Measurements from ENCODE around the gene CEP290.

CEP290 gene, protein sequence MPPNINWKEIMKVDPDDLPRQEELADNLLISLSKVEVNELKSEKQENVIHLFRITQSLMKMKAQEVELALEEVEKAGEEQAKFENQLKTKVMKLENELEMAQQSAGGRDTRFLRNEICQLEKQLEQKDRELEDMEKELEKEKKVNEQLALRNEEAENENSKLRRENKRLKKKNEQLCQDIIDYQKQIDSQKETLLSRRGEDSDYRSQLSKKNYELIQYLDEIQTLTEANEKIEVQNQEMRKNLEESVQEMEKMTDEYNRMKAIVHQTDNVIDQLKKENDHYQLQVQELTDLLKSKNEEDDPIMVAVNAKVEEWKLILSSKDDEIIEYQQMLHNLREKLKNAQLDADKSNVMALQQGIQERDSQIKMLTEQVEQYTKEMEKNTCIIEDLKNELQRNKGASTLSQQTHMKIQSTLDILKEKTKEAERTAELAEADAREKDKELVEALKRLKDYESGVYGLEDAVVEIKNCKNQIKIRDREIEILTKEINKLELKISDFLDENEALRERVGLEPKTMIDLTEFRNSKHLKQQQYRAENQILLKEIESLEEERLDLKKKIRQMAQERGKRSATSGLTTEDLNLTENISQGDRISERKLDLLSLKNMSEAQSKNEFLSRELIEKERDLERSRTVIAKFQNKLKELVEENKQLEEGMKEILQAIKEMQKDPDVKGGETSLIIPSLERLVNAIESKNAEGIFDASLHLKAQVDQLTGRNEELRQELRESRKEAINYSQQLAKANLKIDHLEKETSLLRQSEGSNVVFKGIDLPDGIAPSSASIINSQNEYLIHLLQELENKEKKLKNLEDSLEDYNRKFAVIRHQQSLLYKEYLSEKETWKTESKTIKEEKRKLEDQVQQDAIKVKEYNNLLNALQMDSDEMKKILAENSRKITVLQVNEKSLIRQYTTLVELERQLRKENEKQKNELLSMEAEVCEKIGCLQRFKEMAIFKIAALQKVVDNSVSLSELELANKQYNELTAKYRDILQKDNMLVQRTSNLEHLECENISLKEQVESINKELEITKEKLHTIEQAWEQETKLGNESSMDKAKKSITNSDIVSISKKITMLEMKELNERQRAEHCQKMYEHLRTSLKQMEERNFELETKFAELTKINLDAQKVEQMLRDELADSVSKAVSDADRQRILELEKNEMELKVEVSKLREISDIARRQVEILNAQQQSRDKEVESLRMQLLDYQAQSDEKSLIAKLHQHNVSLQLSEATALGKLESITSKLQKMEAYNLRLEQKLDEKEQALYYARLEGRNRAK (N-terminal part only)

DNA sequence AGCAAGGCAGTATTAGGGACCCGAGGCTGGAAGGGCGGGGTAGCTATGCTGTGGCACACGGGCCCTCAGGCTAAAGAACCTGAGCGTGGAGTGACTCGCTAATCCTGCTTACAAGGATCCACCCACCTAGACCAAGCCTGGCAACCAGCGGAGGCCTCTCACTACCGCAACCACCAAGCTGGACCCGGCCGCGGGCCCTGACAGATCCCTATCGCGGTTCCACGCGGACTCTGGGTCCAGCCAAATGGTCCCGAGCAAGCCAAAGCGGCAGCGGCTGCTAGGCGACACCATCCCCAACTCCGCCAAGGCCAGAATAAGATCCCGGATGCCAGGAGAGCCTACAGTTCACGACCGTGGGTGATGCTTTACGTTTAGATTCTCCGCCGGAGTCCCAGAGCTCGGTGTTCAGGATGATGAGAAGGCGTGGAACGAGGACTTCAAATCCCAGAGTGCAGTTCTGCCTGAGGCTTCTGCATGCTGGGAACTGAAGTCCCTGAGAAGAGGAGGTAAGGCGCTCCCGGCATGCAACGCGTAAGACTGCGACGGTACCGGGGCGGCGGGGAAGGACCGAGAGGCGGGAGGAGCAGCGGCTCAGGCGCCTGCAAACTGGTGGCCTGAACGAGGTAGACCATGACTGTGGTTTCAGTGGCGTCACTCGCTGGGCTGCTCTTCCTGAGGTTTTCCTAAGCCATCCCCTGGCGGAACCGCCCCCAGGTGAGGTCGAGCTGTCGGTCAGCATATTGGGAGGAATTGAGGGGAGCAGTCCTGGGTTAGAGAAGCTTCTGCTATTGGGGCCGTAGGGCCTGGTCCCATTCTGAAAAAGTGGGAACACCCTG is at the start of gene CEP290, which contains the start of gene TMTC3:
CEP290 (minus strand) TSS at position 315 of the 836 bp plus-strand sequence. CDS start 781 bp downstream, outside the sequence.
TMTC3 (plus strand) TSS at position 534 of the 836 bp plus-strand sequence. CDS start 6,009 bp downstream, outside the sequence.
- DNase-seq (ENCODE audit: low spot score), result peak; percentile 88

DNA sequence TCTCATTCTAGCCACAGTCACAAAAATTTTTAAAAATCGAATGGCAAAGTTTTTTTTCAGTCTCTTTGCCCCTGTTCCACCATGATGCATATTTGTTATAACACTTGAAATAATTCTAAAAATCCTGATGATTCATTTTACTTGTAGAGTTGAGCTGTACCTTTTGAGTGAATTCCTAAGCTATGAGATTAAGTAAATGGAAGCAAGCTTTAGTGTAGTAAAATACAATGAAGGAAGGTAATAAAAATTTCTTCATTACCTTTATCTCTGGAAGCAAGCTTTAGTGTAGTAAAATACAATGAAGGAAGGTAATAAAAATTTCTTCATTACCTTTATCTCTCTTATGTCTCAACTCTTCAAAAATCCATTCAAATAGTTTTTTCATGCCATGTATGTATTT is 46.3 kb upstream of the CEP290 start:
- no peak for DNase-seq (ENCODE audit: low spot score)

DNA sequence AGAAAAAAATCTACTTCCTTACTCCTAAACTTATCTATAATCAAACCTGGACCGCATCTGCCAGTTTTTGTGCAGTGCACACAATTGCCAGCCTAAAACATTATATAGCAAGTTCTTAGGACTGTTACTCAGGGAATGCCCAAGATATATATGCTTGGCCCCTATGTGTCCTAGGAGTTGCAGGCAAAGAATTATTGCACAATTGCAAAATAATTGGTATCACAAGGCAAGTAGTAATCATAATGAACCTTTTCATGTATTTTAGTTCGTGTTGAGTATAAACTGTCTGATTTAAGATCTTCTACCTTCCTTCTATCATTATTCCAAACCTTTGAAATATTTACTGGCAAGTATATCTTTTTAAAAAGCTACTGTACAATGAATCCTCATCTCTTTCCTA is 45.7 kb upstream of the CEP290 start:
- DNase-seq (ENCODE audit: low spot score), result no peak

DNA sequence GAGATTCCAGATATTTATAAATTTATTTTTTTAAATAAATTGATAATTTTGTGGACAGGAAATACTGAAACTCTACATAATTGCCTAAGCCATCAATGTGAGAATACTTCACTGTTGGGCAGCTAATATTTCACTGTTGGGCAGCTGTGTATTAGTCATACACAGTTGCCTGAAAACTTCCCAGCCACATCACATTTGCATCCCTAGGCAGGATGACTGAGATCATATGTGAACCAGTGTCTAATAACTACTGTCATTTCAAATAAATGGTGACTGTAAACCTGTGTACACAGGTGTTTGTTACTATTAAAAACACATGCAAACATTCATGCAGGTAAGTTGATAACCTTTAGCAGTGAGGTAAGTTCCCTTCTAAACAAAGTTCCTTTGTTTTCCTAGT is 44.1 kb upstream of the CEP290 start:
- no peak for DNase-seq (ENCODE audit: low spot score)

DNA sequence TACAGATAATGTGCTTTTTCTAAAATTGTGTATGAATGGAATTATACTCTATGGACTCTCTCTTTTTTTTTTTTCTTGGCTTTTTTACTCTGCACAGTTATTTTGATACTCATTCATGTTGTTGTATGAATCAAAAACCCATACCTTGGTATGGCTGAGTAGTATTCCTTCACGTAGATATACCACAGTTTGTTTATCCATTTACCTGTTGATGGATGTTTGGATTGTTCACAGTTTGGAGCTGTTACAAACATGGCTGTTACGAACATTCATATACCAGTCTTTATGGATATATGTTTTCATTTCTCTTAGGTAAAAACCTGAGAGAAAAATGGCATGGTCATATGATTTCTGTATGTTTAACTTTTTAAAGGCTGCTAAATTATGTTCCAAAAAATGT is 43.4 kb upstream of the CEP290 start:
- DNase-seq (ENCODE audit: low spot score), result no peak

DNA sequence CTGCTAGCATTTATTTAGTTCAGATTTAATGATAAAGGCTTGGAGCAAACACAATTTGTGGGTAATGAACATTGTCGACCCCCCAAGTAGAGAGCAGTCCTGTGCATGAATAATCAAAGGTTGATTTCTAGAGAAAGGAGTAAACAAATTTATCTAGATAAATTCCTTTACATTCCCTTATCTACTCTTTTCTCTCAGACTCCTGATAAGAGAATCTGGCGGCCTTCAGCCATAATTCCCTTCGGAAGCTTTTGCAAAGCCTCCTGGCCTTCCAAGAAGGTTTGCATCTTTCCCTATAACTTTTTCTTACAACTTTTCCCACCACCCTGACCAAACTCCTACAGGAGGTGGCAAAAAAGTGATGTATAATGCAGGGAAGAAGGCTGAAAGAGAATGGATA is 42.3 kb upstream of the CEP290 start:
- DNase-seq (ENCODE audit: low spot score), result no peak

DNA sequence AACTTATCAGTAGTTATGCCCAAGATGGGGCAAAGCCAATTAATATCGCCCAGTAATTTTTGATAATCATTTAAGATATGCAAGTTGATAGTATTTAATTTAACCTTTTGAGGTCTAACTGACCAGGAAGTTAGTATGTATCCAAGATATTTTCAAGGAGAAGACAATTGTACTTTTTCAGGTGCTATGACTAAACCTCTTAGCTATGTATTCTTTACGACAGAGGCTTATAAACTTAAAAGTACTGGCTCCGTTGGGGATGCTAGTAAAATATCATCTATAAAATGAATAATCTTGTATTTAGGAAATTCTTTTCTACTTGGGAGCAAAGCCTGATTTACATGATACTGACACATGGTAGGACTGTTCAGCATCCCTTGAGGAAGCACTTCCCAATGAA is 40.5 kb upstream of the CEP290 start:
- no peak for DNase-seq (ENCODE audit: low spot score)

DNA sequence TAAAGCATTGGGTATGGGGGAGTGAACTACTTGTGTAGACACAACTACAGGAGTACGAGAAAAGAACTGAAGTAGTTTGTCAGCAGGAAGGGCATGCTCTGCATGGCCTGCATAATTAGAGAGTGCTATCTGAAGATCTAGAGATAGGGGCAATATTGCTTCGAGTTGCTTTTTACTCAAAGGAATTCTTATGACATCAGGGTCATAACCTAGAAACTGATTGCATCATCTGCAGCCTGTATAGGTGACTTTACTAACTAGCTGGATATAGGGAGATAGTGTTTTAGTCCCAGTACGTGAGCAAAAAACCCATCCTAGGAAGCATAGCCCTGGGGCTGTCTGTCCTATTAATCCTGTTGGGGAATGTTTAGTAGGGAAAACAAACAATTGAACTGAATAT is 40.0 kb upstream of the CEP290 start:
- no peak for DNase-seq (ENCODE audit: low spot score)

DNA sequence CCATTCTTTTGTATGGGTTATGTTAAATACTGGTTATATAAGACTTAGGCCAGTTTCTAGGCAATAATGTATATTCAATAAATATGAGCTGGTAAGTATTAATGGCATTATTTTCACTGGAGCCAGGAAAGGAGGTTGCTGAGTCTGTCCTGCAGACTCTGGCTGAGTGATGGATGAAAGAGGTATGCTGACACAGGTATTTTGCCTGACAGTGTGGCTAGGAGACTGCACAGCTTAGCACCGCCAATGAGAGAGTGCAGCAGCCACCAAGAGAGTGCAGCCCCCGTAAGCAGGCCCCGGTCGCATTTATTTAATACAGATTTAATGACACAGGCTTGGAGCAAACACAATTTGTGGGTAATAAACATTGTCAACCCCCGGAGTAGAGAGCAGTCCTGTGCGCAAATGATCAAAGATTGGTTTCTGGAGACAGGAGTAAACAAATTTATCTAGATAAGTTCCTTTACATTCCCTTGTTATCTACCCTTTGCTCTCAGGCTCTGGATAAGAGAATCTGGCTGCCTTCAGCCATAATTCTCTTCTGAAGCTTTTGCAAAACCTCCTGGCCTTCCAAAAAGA is 37.6 kb upstream of the CEP290 start:
- DNase-seq (ENCODE audit: low spot score), result no peak

DNA sequence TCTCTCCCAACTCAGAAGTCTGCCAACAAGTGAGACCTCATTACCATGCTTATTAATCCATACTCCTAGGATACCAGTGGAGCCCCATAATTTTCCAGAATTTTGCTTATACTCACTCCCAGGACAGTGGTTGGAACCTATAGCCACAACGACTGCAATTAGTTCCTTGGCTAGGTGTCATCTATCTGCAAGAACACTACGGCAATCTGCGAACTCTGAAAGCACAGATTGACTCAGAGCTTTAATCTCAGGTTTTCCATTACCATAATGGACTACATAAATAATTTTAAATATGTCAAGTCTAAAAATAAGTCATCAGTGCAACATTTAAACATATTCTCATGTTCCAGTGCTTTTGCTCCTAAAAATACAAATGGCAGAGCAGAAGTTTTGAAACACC is 33.7 kb upstream of the CEP290 start:
- no peak for DNase-seq (ENCODE audit: low spot score)

DNA sequence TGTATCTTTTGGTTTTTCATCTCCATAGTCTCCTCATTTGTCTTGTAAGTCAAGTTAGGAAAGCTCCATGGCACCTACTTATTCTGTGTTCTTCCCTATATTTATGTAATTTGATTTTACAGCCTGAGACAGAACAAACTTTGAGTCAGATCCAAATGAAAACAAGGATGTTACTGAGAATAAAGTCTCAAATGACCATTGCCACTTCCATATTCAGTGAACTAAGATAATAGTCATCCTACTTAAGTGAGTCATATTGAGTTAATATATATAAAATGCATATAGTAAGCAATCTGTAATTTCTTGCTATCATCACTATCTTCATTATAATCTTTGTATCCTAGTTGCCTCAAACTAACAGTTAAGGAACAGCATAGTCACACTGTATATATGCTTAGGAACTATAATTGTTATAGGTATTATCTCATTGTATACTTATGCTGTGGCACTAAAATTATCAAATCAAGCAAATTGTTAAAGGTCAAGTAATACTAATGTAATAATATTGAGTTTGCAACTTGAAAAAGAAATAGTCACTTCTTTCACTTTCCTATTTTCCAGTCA is 31.0 kb upstream of the CEP290 start:
- no peak for DNase-seq (ENCODE audit: low spot score)

DNA sequence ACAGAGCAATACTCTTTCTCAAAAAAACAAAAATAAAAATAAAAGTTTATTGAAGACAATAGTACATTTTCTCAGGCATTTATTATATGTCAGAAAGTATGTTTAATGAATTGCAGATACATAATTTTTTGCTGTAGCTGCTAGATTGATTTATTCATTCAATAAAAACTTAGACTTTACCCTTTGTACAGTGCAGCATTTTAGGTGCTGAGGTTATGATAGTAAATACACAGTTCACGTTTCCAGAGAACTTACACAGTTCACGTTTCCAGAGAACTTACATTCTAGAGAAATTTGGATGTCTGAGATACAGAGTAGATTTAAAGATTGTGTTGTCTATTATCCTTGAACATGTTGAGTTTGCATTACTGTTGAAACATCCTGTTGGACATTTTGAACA is 25.5 kb upstream of the CEP290 start:
- DNase-seq (ENCODE audit: low spot score), result no peak

DNA sequence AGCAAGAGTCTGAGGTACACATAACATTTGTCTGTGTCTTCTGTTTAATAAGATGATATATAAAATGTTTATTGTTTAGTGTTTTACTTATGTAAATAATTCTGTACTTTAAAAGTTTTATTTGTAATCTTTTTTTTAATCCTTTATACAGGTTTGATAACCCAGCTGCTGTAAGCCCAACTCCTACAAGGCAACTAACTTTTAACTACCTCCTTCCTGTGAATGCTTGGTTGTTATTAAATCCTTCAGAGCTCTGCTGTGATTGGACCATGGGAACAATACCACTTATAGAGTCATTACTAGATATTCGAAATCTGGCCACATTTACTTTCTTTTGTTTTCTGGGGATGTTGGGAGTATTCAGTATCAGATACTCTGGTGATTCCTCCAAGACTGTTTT is 24.3 kb upstream of the CEP290 start:
- DNase-seq (ENCODE audit: low spot score), result no peak

DNA sequence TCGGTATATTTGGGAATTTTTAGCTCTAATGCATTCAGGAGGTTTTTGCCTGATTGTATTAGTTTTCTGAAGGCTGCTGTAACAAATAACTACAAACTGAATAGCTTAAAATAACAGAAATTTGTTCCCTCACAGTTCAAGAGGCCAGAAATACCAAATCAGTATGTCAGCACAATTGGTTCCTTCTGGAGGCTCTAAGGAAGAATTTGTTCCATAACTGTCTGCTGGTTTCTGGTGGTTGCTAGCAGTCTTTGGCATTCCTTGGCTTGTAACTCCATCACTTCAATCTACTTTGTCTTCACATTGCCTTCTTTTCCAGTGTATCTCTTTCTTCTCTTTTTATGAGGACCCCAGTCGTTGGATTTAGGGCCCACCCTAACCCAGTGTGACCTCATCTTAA is 21.5 kb upstream of the CEP290 start:
- DNase-seq (ENCODE audit: low spot score), result no peak

DNA sequence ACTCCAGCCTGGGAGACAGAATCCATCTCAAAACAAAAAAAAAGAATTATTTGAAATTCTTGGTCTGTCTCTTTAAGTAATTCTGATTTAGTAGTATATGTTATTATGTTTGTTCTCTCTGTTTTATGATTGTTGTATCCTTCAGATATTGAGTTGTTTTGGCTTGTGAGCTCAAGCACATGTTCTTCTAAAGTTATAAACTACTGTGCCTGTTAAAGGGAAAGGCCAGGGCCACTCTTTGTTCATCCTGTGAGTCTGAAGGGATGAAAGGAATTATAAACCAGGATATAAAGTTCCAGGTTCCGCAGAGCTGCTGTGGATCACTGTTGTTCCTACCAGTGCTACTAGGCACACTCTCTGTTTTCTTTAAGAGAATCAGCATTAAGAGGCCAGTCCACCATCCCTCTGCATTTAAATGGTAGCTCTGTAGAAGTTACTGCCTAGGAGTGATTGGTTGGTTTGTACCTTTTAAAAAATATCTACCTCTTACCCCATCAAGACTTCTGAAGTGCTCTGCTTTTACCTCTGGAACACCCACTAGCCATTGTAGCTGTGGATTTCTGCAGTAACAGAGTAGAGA is 14.3 kb upstream of the CEP290 start:
- no peak for DNase-seq (ENCODE audit: low spot score)

DNA sequence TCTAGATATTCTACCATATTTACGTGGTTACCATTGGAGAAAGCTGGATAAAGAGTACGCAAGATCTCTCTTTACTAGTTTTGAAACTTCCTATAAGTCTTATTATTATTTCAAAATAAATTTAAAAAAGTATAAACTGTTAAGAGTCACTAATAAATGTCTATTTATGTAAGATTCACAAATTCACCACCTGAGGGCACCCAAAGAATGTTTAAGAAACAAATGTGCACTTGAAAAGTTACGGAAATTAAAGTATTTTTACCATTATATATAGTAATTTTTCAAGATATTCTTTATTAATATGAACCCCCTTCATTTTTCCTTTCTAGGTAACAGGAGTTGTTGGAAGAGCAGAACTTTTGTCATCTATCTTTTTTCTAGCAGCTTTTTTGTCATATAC is 12.1 kb upstream of the CEP290 start:
- DNase-seq (ENCODE audit: low spot score), result no peak

DNA sequence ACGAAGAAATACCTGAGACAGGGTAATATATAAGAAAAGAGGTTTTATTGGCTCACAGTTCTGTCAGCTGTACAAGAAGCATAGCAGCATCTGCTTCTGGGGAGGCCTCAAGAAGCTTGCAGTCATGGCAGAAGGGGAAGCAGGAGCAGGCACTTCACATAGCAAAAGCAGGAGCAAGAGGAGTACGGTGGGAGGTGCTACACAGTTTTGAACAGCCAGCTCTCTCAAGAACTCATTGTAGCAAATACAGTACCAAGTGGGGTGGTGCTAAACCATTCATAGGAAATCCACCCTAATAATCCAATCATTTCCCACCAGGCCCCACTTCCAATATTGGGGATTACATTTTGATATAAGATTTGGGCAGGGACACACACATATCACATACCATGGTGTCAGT is 8.2 kb upstream of the CEP290 start:
- no peak for DNase-seq (ENCODE audit: low spot score)

DNA sequence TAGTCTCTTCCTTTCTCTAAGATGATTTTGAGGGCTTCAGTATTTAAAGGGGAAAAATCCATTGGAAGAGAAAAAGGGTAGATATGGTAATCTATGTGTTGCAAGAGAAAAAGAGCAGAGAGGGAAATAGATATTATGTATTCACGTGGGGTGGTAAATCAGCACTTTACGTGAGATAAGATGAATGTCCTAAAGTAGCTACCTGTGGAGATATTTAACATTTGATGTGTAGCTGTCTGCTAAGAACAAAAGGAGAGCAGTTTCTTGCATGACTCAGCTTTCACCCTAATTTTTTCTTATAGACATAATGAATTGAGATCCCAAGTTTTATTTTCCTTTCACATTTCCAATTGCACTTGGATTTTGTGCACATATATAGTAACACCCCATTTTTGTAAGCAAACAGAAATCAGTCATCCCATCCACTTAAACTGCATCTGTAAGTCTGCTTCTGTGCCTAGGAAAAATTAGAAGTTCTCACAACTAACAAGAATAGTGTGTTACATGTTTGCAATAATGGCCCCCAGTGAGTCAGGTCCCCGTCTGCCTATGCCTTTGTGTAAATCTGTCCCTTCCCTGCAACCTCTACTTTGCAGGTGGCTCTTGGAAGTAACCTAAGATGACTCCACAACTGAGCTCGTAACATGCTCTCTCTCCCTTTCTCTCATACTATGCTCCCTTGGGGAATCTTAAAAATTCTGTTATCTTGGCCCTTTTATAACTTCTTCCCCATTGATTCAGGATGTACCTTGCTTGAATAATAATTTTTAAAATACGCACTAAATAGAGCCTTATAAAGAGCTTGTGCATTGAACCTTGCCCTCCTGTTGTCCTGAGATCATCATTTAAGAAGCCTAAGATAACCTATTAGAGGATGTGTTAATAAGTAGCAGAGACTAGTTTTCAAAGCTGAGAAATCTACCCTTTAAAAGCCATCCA is 3.9 kb upstream of the CEP290 start:
- no peak for DNase-seq (ENCODE audit: low spot score)

Measured in germinal center (tissue), 1 donor.